K562 (cell line): ENCODE results near the gene BTBD16. TPM values are rescaled to one million over a fixed set of nuclear protein-coding genes. Genes with fewer than 3 reads are reported as not detected.

Experiments
- ATAC-seq: fragments of 200-7000 bp; cut with Tn5 transposase; 3 replicates; pipeline ENCODE4 v1.9.1; 2020; ENCODE audit warnings: moderate library complexity
- BruUV-seq: library from RNA; stranded (reverse); fragments of 400-500 nt; replicated peaks from 2 replicates; lab custom pipeline; 2021; lab: Mats Ljungman, UMichigan
- CTCF ChIA-PET: fragments of 300-600 bp; formaldehyde crosslinking; extraction: SDS; loops from one replicate; lab custom pipeline; 2021; ENCODE audit warnings: low intra/inter-chr PET ratio; lab: Yijun Ruan, JAX
- POLR2A ChIA-PET: fragments of 300-600, 350-650 bp; sonication (Branson Sonifier 250); formaldehyde crosslinking; extraction: SDS; loops from one replicate; lab custom pipeline; 2021; ENCODE audit warnings: antibody characterized with exemption, inconsistent platforms; lab: Yijun Ruan, JAX
- DNase-seq, 4 experiments: peaks; one replicate each; pipeline versions ENCODE4 v3.0.0 to v3.0.0-alpha.2; 2011 to 2018; ENCODE audit warnings: low spot score in 3 of 4, mixed read lengths in 3 of 4; ENCODE audit errors: extremely low read depth in 1 of 4
- FAIRE-seq: peaks from 2 replicates; lab custom pipeline; 2011; peaks lifted over from hg19 to GRCh38; lab: Jason Lieb, UNC
- H2AFZ ChIP-seq: 2 replicates; pipeline ENCODE4 v1.6.0; 2011; ENCODE audit warnings: low read depth, low read length, control low read depth, inconsistent platforms
- H3K27ac ChIP-seq: fragments of 200-600 bp; 3 replicates; pipeline ENCODE4 v1.8.0; 2011; ENCODE audit warnings: low read depth, mild to moderate bottlenecking, control low read depth, inconsistent platforms, low read length, moderate library complexity, mixed read lengths; ENCODE audit errors: extremely low read depth
- H3K27me3 ChIP-seq, 2 experiments: fragments of 300-600 bp in 1 of 2; 2 replicates in 1 of 2; 3 replicates in 1 of 2; pipeline versions ENCODE4 v1.6.0 to v1.8.0; 2011; ENCODE audit warnings: inconsistent platforms in 2 of 2, low read length in 2 of 2, mild to moderate bottlenecking in 1 of 2, mixed read lengths in 1 of 2, moderate library complexity in 1 of 2; ENCODE audit not compliant: control insufficient read depth in 2 of 2, insufficient read depth in 2 of 2
- H3K36me3 ChIP-seq: fragments of 300-600 bp; 3 replicates; pipeline ENCODE4 v1.8.0; 2011; ENCODE audit warnings: mild to moderate bottlenecking, low read length, inconsistent platforms; ENCODE audit not compliant: control insufficient read depth, insufficient read depth
- H3K4me1 ChIP-seq, 2 experiments: fragments of 200-600 bp in 1 of 2; replicated peaks in 1 of 2; 2 replicates in 1 of 2; 3 replicates in 1 of 2; pipeline versions ENCODE4 v1.5.1 to v1.8.0; 2011; ENCODE audit warnings: inconsistent platforms in 2 of 2, low read length in 2 of 2, mild to moderate bottlenecking in 1 of 2, mixed read lengths in 1 of 2, moderate library complexity in 1 of 2; ENCODE audit not compliant: control insufficient read depth in 2 of 2, insufficient read depth in 2 of 2
- H3K4me2 ChIP-seq: 2 replicates; pipeline ENCODE4 v1.6.1; 2011; ENCODE audit warnings: low read length, control low read depth, inconsistent platforms, mixed read lengths; ENCODE audit not compliant: insufficient read depth
- H3K4me3 ChIP-seq: fragments of 200-600 bp; sonication (generic), shearing (Covaris generic); 2 replicates; pipeline ENCODE4 v1.5.1; 2016; ENCODE audit warnings: control low read depth, inconsistent platforms
- H3K79me2 ChIP-seq: fragments of 200-600 bp; 3 replicates; pipeline ENCODE4 v1.8.0; 2011; ENCODE audit warnings: low read length, inconsistent platforms; ENCODE audit not compliant: control insufficient read depth, insufficient read depth
- H3K9ac ChIP-seq, 2 experiments: 2 replicates each; pipeline versions ENCODE4 v1.6.0 to v1.6.1; 2011; ENCODE audit warnings: low read depth in 2 of 2, low read length in 2 of 2, control low read depth in 1 of 2, inconsistent platforms in 1 of 2, mild to moderate bottlenecking in 1 of 2, mixed read lengths in 1 of 2; ENCODE audit not compliant: insufficient read depth in 1 of 2
- H3K9me1 ChIP-seq: one replicate; pipeline ENCODE4 v1.6.0; 2011; ENCODE audit warnings: inconsistent platforms, mild to moderate bottlenecking, low read length, moderate library complexity; ENCODE audit not compliant: control insufficient read depth, insufficient read depth
- H3K9me3 ChIP-seq: replicated peaks from 2 replicates; pipeline ENCODE4 v1.5.1; 2011; ENCODE audit warnings: low read depth, low read length, inconsistent platforms; ENCODE audit not compliant: control insufficient read depth, insufficient read depth
- H4K20me1 ChIP-seq: replicated peaks from 2 replicates; pipeline ENCODE4 v1.6.1; 2011; ENCODE audit warnings: low read length, inconsistent platforms, mixed read lengths; ENCODE audit not compliant: control insufficient read depth, insufficient read depth
- CEBPB ChIP-seq: fragments of 450-650 bp; IDR thresholded peaks from 2 replicates; pipeline ENCODE4 v1.6.1; 2016; ENCODE audit warnings: missing genetic modification characterization, missing compliant biosample characterization
- DACH1 ChIP-seq: fragments of 450-650 bp; IDR thresholded peaks from 2 replicates; pipeline ENCODE4 v1.6.1; 2018; ENCODE audit not compliant: partially characterized antibody
- ETS1 ChIP-seq: conservative IDR thresholded peaks from 2 replicates; pipeline ENCODE4 v1.6.1; 2011; ENCODE audit warnings: low read depth, mild to moderate bottlenecking, low read length; ENCODE audit not compliant: control insufficient read depth
- FUS ChIP-seq: fragments of 200-400 bp; formaldehyde crosslinking; optimal IDR thresholded peaks from 2 replicates; pipeline ENCODE3; 2017; ENCODE audit warnings: low read depth, low read length
- PHB2 ChIP-seq: fragments of 450-650 bp; IDR thresholded peaks from 2 replicates; pipeline ENCODE4 v1.6.1; 2017; ENCODE audit warnings: low read depth
- POLR2G ChIP-seq: fragments of 200-400 bp; formaldehyde crosslinking; IDR thresholded peaks from 2 replicates; pipeline ENCODE4 v1.6.1; 2017; ENCODE audit warnings: low read depth, mild to moderate bottlenecking, antibody characterized with exemption, low read length, moderate library complexity
- SPI1 ChIP-seq: IDR thresholded peaks from 2 replicates; pipeline ENCODE4 v1.6.1; 2011; ENCODE audit warnings: low read depth, low read length, control low read depth, borderline replicate concordance
- TFAM ChIP-seq: fragments of 250-450 bp; sonication (Bioruptor Pico); conservative IDR thresholded peaks from 2 replicates; pipeline ENCODE4 v1.5.0; 2021; ENCODE audit warnings: mild to moderate bottlenecking, moderate library complexity
- THRAP3 ChIP-seq: fragments of 450-650 bp; IDR thresholded peaks from 2 replicates; pipeline ENCODE4 v1.6.1; 2016; ENCODE audit warnings: mild to moderate bottlenecking, inconsistent platforms, borderline replicate concordance
- VEZF1 ChIP-seq: fragments of 200-800 bp; sonication (Bioruptor generic); IDR thresholded peaks from 2 replicates; pipeline ENCODE4 v1.6.1; 2017; ENCODE audit warnings: missing genetic modification characterization, missing compliant biosample characterization
- ZNF239 ChIP-seq: fragments of 250-450 bp; sonication (Bioruptor Pico); IDR thresholded peaks from 2 replicates; pipeline ENCODE4 v1.4.0; 2020; ENCODE audit warnings: mild to moderate bottlenecking
- WGBS: fragments of 100-300 bp; shearing (Covaris generic); methylation state at CpG from one replicate; pipeline ENCODE4 v1.1.6; 2016; ENCODE audit warnings: low coverage, mixed read lengths; ENCODE audit not compliant: insufficient coverage; ENCODE audit errors: missing lambda C conversion rate; 5-methylcytosine and 5-hydroxymethylcytosine counted together
- in situ Hi-C: fragments of 300-500 bp; cut with MboI; formaldehyde crosslinking; loops from 4 replicates; pipeline ENCODE4 v1.15.0; 2018; ENCODE audit warnings: inconsistent platforms, mixed read lengths
- intact Hi-C: fragments of 100-400 bp; cut with micrococcal nuclease; formaldehyde crosslinking; loops from 2 replicates; pipeline ENCODE4 v1.14.2; 2022
- polyA plus RNA-seq, 8 experiments: library from polyadenylated mRNA; depleted of rRNA in 4 of 8; stranded (reverse) in 5 of 8; unstranded in 3 of 8; fragments of >200 nt; fragmentation: Nextera tagmentation in 2 of 8; fragmentation: Illumina TruSeq in 1 of 8; extraction: Ambion mirVana in 2 of 8; extraction: Trizol in 1 of 8; gene quantifications; 2 replicates each; pipeline versions ENCODE4 v1.2.1 to v1.2.3, GENCODE V29; 2011 to 2014; ENCODE audit warnings: inconsistent platforms in 1 of 8, missing spikeins in 1 of 8
- total RNA-seq, 7 experiments: library from RNA; depleted of rRNA in 6 of 7; stranded (reverse); fragments of >200 nt in 6 of 7; fragmentation: Illumina TruSeq in 2 of 7; extraction: Trizol in 2 of 7; gene quantifications; 2 replicates each; pipeline versions ENCODE4 v1.2.1 to v1.2.3, GENCODE V29; 2011 to 2021; ENCODE audit warnings: low replicate concordance in 1 of 7
- TF ChIP-seq, protein P1 (sequence below): fragments of 250-450 bp; sonication (Bioruptor Pico); IDR thresholded peaks from 2 replicates; pipeline ENCODE4 v1.9.0; 2021; ENCODE audit warnings: mild to moderate bottlenecking, inconsistent platforms
- TF ChIP-seq, protein P2 (sequence below): fragments of 450-650 bp; formaldehyde crosslinking; IDR thresholded peaks from 2 replicates; pipeline ENCODE4 v1.4.0; 2022; ENCODE audit warnings: missing genetic modification characterization
- TF ChIP-seq, protein P3 (sequence below): fragments of 450-650 bp; IDR thresholded peaks from 2 replicates; pipeline ENCODE4 v1.7.1; 2018; ENCODE audit warnings: mild to moderate bottlenecking, low read depth; ENCODE audit not compliant: partially characterized antibody

BTBD16 gene
- total and polyA plus RNA-seq, 9 of the 15 experiments (the other 6 are each of a cell fraction or from before 2014, with no cell fraction given) = 0.11 TPM; not detected in 8

DNA sequence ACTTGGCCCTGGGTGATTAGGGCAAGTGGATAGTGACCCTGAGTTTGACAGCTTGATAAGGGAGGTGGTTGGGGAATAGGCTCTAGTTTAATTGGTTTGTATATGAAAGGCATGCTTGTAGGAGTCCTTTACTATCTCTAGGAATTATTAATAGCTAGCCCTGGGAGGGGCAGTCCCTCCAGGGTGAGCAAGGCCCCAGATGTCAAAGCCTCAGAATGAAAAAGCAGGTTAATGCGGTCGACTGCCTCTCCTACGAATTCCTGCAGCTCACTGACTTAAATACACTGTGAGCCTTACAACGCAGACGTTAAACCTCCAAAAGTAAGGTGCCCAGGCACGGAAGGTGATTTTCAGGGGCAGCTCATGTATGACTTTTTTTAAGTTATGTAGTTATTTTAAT is 5.2 kb upstream of the BTBD16 start:
- BruUV-seq = no TSS peak
- Histone ChIP-seq H3K4me3 (no peak overlapping the region), H3K79me2 (no peaks in the 10 kb centered on the region), H3K27me3 (peaks cover 0 to 4% of the 10 kb centered on the region in 2 experiments; a peak in 1 of 5 replicates), H3K9ac (no peak overlapping the region), H3K4me2 (no peak overlapping the region), H3K36me3 (no peaks in the 10 kb centered on the region), H3K27ac (no peak overlapping the region), H3K9me1 (no peaks in the 10 kb centered on the region), H3K9me3 (no peaks in the 10 kb centered on the region), H4K20me1 (no peaks in the 10 kb centered on the region), H2AFZ (no peak overlapping the region), H3K4me1 (no peaks in the 10 kb centered on the region)
- FAIRE-seq (no peak), ATAC-seq (no peak), DNase-seq (no peak)
- CTCF ChIA-PET = no interaction called here
- WGBS = 3% methylated on average over 6 of the region's 6 CpGs
- in situ Hi-C loops (no loop called here), intact Hi-C loops (loop anchor here (10.0 kb wide), 1 partner anchor 121 kb away; no protein-coding TSS in a partner anchor)
- POLR2A ChIA-PET = no interaction called here
- TF ChIP-seq DACH1 (no peak), ZNF239 (CRISPR knock-in tag) (no peak), POLR2G (no peak), ETS1 (no peak), FUS (no peak), TFAM (CRISPR knock-in tag) (no peak), PHB2 (no peak), VEZF1 (CRISPR knock-in tag) (no peak), THRAP3 (no peak), SPI1 (no peak), CEBPB (no peak)
- TF ChIP-seq, protein P1, sequence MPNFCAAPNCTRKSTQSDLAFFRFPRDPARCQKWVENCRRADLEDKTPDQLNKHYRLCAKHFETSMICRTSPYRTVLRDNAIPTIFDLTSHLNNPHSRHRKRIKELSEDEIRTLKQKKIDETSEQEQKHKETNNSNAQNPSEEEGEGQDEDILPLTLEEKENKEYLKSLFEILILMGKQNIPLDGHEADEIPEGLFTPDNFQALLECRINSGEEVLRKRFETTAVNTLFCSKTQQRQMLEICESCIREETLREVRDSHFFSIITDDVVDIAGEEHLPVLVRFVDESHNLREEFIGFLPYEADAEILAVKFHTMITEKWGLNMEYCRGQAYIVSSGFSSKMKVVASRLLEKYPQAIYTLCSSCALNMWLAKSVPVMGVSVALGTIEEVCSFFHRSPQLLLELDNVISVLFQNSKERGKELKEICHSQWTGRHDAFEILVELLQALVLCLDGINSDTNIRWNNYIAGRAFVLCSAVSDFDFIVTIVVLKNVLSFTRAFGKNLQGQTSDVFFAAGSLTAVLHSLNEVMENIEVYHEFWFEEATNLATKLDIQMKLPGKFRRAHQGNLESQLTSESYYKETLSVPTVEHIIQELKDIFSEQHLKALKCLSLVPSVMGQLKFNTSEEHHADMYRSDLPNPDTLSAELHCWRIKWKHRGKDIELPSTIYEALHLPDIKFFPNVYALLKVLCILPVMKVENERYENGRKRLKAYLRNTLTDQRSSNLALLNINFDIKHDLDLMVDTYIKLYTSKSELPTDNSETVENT (CRISPR knock-in tag) = no peak
- TF ChIP-seq, protein P2, sequence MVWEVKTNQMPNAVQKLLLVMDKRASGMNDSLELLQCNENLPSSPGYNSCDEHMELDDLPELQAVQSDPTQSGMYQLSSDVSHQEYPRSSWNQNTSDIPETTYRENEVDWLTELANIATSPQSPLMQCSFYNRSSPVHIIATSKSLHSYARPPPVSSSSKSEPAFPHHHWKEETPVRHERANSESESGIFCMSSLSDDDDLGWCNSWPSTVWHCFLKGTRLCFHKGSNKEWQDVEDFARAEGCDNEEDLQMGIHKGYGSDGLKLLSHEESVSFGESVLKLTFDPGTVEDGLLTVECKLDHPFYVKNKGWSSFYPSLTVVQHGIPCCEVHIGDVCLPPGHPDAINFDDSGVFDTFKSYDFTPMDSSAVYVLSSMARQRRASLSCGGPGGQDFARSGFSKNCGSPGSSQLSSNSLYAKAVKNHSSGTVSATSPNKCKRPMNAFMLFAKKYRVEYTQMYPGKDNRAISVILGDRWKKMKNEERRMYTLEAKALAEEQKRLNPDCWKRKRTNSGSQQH = no peak
- TF ChIP-seq, protein P3, sequence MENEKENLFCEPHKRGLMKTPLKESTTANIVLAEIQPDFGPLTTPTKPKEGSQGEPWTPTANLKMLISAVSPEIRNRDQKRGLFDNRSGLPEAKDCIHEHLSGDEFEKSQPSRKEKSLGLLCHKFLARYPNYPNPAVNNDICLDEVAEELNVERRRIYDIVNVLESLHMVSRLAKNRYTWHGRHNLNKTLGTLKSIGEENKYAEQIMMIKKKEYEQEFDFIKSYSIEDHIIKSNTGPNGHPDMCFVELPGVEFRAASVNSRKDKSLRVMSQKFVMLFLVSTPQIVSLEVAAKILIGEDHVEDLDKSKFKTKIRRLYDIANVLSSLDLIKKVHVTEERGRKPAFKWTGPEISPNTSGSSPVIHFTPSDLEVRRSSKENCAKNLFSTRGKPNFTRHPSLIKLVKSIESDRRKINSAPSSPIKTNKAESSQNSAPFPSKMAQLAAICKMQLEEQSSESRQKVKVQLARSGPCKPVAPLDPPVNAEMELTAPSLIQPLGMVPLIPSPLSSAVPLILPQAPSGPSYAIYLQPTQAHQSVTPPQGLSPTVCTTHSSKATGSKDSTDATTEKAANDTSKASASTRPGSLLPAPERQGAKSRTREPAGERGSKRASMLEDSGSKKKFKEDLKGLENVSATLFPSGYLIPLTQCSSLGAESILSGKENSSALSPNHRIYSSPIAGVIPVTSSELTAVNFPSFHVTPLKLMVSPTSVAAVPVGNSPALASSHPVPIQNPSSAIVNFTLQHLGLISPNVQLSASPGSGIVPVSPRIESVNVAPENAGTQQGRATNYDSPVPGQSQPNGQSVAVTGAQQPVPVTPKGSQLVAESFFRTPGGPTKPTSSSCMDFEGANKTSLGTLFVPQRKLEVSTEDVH = no peak
